WTC11 (cell line): ENCODE results near the gene S1PR5. TPM values are rescaled to one million over a fixed set of nuclear protein-coding genes. Genes with fewer than 3 reads are reported as not detected.

Source experiments
- ATAC-seq: fragments of 200-7000 bp; cut with Tn5 transposase; 2 replicates; pipeline ENCODE4 v1.10.0; 2021; ENCODE audit warnings: mild to moderate bottlenecking, moderate library complexity
- CTCF ChIA-PET: fragments of 300-600 bp; sonication (Branson Sonifier 250); formaldehyde crosslinking; loops from one replicate; lab custom pipeline; 2021; ENCODE audit warnings: antibody characterized with exemption; lab: Charles Lee
- POLR2A ChIA-PET: fragments of 350-600 bp; sonication (Branson Sonifier 250); formaldehyde crosslinking; loops from one replicate; lab custom pipeline; 2021; ENCODE audit warnings: antibody characterized with exemption; lab: Charles Lee
- DNase-seq: peaks from one replicate; pipeline ENCODE4 v3.0.0; 2021; ENCODE audit warnings: low spot score
- H3K27ac Mint-ChIP-seq: 2 replicates; pipeline ENCODE4 v1.8.0; 2021; ENCODE audit warnings: mixed read lengths
- H3K27me3 Mint-ChIP-seq: 2 replicates; pipeline ENCODE4 v1.8.0; 2021; ENCODE audit warnings: low read depth, mild to moderate bottlenecking, moderate library complexity, mixed read lengths
- H3K36me3 Mint-ChIP-seq: 2 replicates; pipeline ENCODE4 v1.8.0; 2021; ENCODE audit warnings: mixed read lengths
- H3K4me1 Mint-ChIP-seq: 2 replicates; pipeline ENCODE4 v1.8.0; 2022; ENCODE audit warnings: mixed read lengths
- H3K4me3 Mint-ChIP-seq: 2 replicates; pipeline ENCODE4 v1.8.0; 2021; ENCODE audit warnings: mild to moderate bottlenecking, moderate library complexity, mixed read lengths
- H3K9me3 Mint-ChIP-seq: 2 replicates; pipeline ENCODE4 v1.8.0; 2021; ENCODE audit warnings: mixed read lengths
- E2F4 ChIP-seq: sonication (generic); formaldehyde crosslinking; IDR thresholded peaks from 2 replicates; pipeline ENCODE4 v1.8.1; 2022; ENCODE audit warnings: low read depth, mild to moderate bottlenecking, moderate library complexity, missing genetic modification reagents, borderline replicate concordance
- ELF4 ChIP-seq: sonication (generic); formaldehyde crosslinking; IDR thresholded peaks from 2 replicates; pipeline ENCODE4 v1.8.1; 2022; ENCODE audit warnings: low read depth, mild to moderate bottlenecking, moderate library complexity, missing genetic modification reagents
- ETV6 ChIP-seq: sonication (generic); formaldehyde crosslinking; IDR thresholded peaks from 2 replicates; pipeline ENCODE4 v1.8.1; 2022; ENCODE audit warnings: mild to moderate bottlenecking, missing genetic modification reagents
- FOXK1 ChIP-seq: sonication (generic); formaldehyde crosslinking; IDR thresholded peaks from 2 replicates; pipeline ENCODE4 v1.8.0; 2022; ENCODE audit warnings: mild to moderate bottlenecking, moderate library complexity, missing genetic modification reagents
- FOXP4 ChIP-seq: sonication (generic); formaldehyde crosslinking; IDR thresholded peaks from 2 replicates; pipeline ENCODE4 v1.8.0; 2022; ENCODE audit warnings: mild to moderate bottlenecking, missing genetic modification reagents
- GRHL2 ChIP-seq: fragments of 250-450 bp; sonication (Bioruptor Pico); IDR thresholded peaks from 2 replicates; pipeline ENCODE4 v1.8.0; 2022; ENCODE audit warnings: mild to moderate bottlenecking, moderate library complexity; ENCODE audit not compliant: insufficient replicate concordance, severe bottlenecking
- HMGXB4 ChIP-seq: sonication (generic); formaldehyde crosslinking; IDR thresholded peaks from 2 replicates; pipeline ENCODE4 v1.8.1; 2023; ENCODE audit warnings: mild to moderate bottlenecking, moderate library complexity, missing genetic modification reagents
- MAX ChIP-seq: sonication (generic); formaldehyde crosslinking; IDR thresholded peaks from 2 replicates; pipeline ENCODE4 v1.8.0; 2022; ENCODE audit warnings: mild to moderate bottlenecking, missing genetic modification reagents
- MLX ChIP-seq: sonication (generic); formaldehyde crosslinking; IDR thresholded peaks from 2 replicates; pipeline ENCODE4 v1.8.1; 2023; ENCODE audit warnings: mild to moderate bottlenecking, missing genetic modification reagents, moderate library complexity
- NR1H2 ChIP-seq: sonication (generic); formaldehyde crosslinking; IDR thresholded peaks from 2 replicates; pipeline ENCODE4 v1.9.0; 2021; ENCODE audit warnings: mild to moderate bottlenecking, moderate library complexity, missing genetic modification reagents
- NR3C1 ChIP-seq: sonication (generic); formaldehyde crosslinking; conservative IDR thresholded peaks from 2 replicates; pipeline ENCODE4 v1.8.1; 2023; ENCODE audit warnings: low read depth, mild to moderate bottlenecking, missing genetic modification reagents
- PRRX2 ChIP-seq: fragments of 250-450 bp; sonication (Bioruptor Pico); IDR thresholded peaks from 2 replicates; pipeline ENCODE4 v1.8.0; 2021; ENCODE audit warnings: mild to moderate bottlenecking
- RORB ChIP-seq: fragments of 250-450 bp; sonication (Bioruptor Pico); IDR thresholded peaks from 2 replicates; pipeline ENCODE4 v1.9.0; 2021; ENCODE audit warnings: mild to moderate bottlenecking
- ZBTB21 ChIP-seq: sonication (generic); formaldehyde crosslinking; IDR thresholded peaks from 2 replicates; pipeline ENCODE4 v1.8.1; 2023; ENCODE audit warnings: mild to moderate bottlenecking, missing genetic modification reagents, borderline replicate concordance
- ZMAT4 ChIP-seq: fragments of 250-450 bp; sonication (Bioruptor Pico); IDR thresholded peaks from 2 replicates; pipeline ENCODE4 v1.9.0; 2021; ENCODE audit warnings: mild to moderate bottlenecking
- ZNF121 ChIP-seq: sonication (generic); formaldehyde crosslinking; IDR thresholded peaks from 2 replicates; pipeline ENCODE4 v1.8.0; 2023; ENCODE audit warnings: missing genetic modification reagents
- ZNF138 ChIP-seq: sonication (generic); formaldehyde crosslinking; conservative IDR thresholded peaks from 2 replicates; pipeline ENCODE4 v1.8.1; 2022; ENCODE audit warnings: mild to moderate bottlenecking, moderate library complexity, missing genetic modification reagents
- ZNF317 ChIP-seq: sonication (generic); formaldehyde crosslinking; IDR thresholded peaks from 2 replicates; pipeline ENCODE4 v1.8.1; 2023; ENCODE audit warnings: low read depth, mild to moderate bottlenecking, moderate library complexity, missing genetic modification reagents, borderline replicate concordance
- ZNF671 ChIP-seq: fragments of 250-450 bp; sonication (Bioruptor Pico); IDR thresholded peaks from 2 replicates; pipeline ENCODE4 v1.8.0; 2021; ENCODE audit warnings: mild to moderate bottlenecking
- ZSCAN18 ChIP-seq: fragments of 250-450 bp; sonication (Bioruptor Pico); IDR thresholded peaks from 2 replicates; pipeline ENCODE4 v2.1.2; 2022; ENCODE audit warnings: mild to moderate bottlenecking, moderate library complexity
- total RNA-seq: library from RNA; stranded (reverse); gene quantifications from 3 replicates; pipeline ENCODE4 v1.2.3, GENCODE V29; 2021
- TF ChIP-seq, protein P1 (sequence below): sonication (generic); formaldehyde crosslinking; IDR thresholded peaks from 2 replicates; pipeline ENCODE4 v1.8.0; 2023; ENCODE audit warnings: missing genetic modification reagents, mild to moderate bottlenecking, borderline replicate concordance

Gene S1PR5
- total RNA-seq, 1 experiment from 2014 or later: 5.4 TPM

DNA sequence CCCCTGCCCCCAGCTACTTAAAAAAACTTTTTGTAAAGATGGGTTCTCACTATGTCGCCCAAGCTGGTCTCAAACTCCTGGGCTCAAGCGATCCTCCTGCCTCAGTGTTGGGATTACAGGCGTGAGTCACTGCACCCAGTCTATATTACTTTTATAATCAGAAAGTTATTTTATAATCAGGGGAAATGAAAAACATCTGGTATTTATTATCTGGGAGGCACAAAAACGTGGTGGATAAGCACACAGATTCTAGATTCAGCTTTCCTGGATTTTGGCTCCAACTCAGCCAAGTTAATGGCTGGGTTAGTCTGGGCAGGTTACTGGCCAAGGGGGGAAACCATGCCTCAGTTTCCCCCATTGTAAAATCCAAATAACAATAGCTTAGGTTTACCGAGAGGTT lies 38.8 kb downstream of the S1PR5 start:
- CTCF ChIA-PET: interaction anchor here (0.5 to 2.1 kb wide), 18 partner anchors 9 to 380 kb away, joined by 3 to 28 read pairs (median 6); partner anchors contain the start of genes CDC37, ICAM1 and TMED1
- Mint-ChIP-seq H3K4me1 (peaks cover 4% of the 10 kb centered on the region), H3K27me3 (peaks cover 22% of the 10 kb centered on the region), H3K9me3 (no peaks in the 10 kb centered on the region), H3K4me3 (no peak overlapping the region), H3K27ac (no peak overlapping the region), H3K36me3 (no peaks in the 10 kb centered on the region)
- DNase-seq (no peak), ATAC-seq (no peak)
- TF ChIP-seq ETV6 (no peak), ZMAT4 (no peak), NR3C1 (CRISPR knock-in tag) (no peak), GRHL2 (no peak), ZNF671 (CRISPR knock-in tag) (no peak), FOXK1 (CRISPR knock-in tag) (no peak), E2F4 (CRISPR knock-in tag) (no peak), RORB (no peak), ZNF121 (CRISPR knock-in tag) (no peak), MLX (CRISPR knock-in tag) (no peak), HMGXB4 (CRISPR knock-in tag) (no peak), ZBTB21 (CRISPR knock-in tag) (no peak), ZSCAN18 (CRISPR knock-in tag) (no peak), ZNF317 (CRISPR knock-in tag) (no peak)
- POLR2A ChIA-PET: no interaction called here

GRCh38 chr19:10474962-10475451 lies 42.2 kb downstream of the S1PR5 start:
- no peak overlapping the region for H3K27ac Mint-ChIP-seq
- ATAC-seq (no peak), DNase-seq (no peak)
- H3K36me3 Mint-ChIP-seq: no peaks in the 10 kb centered on the region
- H3K9me3 Mint-ChIP-seq: no peaks in the 10 kb centered on the region
- POLR2A ChIA-PET: interaction anchor here (0.6 kb wide), 1 partner anchor 1936 kb away, joined by 4 read pairs; no protein-coding TSS in a partner anchor
- CTCF ChIA-PET: interaction anchor here (0.6 to 2.2 kb wide), 7 partner anchors 9 to 376 kb away, joined by 3 to 9 read pairs (median 4); partner anchors contain the start of gene KEAP1
- H3K4me3 Mint-ChIP-seq: no peak overlapping the region
- H3K4me1 Mint-ChIP-seq: peaks cover 4% of the 10 kb centered on the region
- no peak for TF ChIP-seq FOXP4
- TF ChIP-seq, protein P1, sequence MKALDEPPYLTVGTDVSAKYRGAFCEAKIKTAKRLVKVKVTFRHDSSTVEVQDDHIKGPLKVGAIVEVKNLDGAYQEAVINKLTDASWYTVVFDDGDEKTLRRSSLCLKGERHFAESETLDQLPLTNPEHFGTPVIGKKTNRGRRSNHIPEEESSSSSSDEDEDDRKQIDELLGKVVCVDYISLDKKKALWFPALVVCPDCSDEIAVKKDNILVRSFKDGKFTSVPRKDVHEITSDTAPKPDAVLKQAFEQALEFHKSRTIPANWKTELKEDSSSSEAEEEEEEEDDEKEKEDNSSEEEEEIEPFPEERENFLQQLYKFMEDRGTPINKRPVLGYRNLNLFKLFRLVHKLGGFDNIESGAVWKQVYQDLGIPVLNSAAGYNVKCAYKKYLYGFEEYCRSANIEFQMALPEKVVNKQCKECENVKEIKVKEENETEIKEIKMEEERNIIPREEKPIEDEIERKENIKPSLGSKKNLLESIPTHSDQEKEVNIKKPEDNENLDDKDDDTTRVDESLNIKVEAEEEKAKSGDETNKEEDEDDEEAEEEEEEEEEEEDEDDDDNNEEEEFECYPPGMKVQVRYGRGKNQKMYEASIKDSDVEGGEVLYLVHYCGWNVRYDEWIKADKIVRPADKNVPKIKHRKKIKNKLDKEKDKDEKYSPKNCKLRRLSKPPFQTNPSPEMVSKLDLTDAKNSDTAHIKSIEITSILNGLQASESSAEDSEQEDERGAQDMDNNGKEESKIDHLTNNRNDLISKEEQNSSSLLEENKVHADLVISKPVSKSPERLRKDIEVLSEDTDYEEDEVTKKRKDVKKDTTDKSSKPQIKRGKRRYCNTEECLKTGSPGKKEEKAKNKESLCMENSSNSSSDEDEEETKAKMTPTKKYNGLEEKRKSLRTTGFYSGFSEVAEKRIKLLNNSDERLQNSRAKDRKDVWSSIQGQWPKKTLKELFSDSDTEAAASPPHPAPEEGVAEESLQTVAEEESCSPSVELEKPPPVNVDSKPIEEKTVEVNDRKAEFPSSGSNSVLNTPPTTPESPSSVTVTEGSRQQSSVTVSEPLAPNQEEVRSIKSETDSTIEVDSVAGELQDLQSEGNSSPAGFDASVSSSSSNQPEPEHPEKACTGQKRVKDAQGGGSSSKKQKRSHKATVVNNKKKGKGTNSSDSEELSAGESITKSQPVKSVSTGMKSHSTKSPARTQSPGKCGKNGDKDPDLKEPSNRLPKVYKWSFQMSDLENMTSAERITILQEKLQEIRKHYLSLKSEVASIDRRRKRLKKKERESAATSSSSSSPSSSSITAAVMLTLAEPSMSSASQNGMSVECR (CRISPR knock-in tag): no peak
- TF ChIP-seq ZNF138 (CRISPR knock-in tag): no peak
- TF ChIP-seq MAX (CRISPR knock-in tag): no peak
- TF ChIP-seq ELF4: no peak
- no peak for TF ChIP-seq ZSCAN18 (CRISPR knock-in tag)
- no peak for TF ChIP-seq NR1H2 (CRISPR knock-in tag)
- TF ChIP-seq PRRX2 (CRISPR knock-in tag): no peak
- peaks cover 17% of the 10 kb centered on the region for H3K27me3 Mint-ChIP-seq
